K562 (cell line): Measurements from ENCODE around the gene KLF5. TPM values are rescaled to one million over a fixed set of nuclear protein-coding genes. Genes with fewer than 3 reads are reported as not detected.

Experiments
- CREBBP ChIP-seq: IDR thresholded peaks from one replicate; pipeline ENCODE4 v1.6.1; 2012; ENCODE audit warnings: low read depth, mild to moderate bottlenecking, control low read depth, inconsistent platforms, low read length
- MEF2A ChIP-seq: IDR thresholded peaks from 2 replicates; pipeline ENCODE4 v1.6.1; 2011; ENCODE audit warnings: low read depth, mild to moderate bottlenecking, low read length, moderate library complexity; ENCODE audit not compliant: control insufficient read depth
- SNRNP70 ChIP-seq: fragments of 200-400 bp; formaldehyde crosslinking; optimal IDR thresholded peaks from 2 replicates; pipeline ENCODE3; 2017; ENCODE audit warnings: low read depth, low read length
- TRIM28 ChIP-seq: fragments of 450-650 bp; IDR thresholded peaks from 2 replicates; pipeline ENCODE4 v1.6.1; 2017
- ZNF140 ChIP-seq: fragments of 250-450 bp; sonication (Bioruptor Pico); IDR thresholded peaks from 2 replicates; pipeline ENCODE4 v1.8.0; 2021; ENCODE audit warnings: moderate library complexity, mild to moderate bottlenecking, inconsistent platforms
- polyA plus RNA-seq, 8 experiments: library from polyadenylated mRNA; depleted of rRNA in 4 of 8; stranded (reverse) in 5 of 8; unstranded in 3 of 8; fragments of >200 nt; fragmentation: Nextera tagmentation in 2 of 8; fragmentation: Illumina TruSeq in 1 of 8; extraction: Ambion mirVana in 2 of 8; extraction: Trizol in 1 of 8; gene quantifications; 2 replicates each; pipeline versions ENCODE4 v1.2.1 to v1.2.3, GENCODE V29; 2011 to 2014; ENCODE audit warnings: inconsistent platforms in 1 of 8, missing spikeins in 1 of 8
- total RNA-seq, 7 experiments: library from RNA; depleted of rRNA in 6 of 7; stranded (reverse); fragments of >200 nt in 6 of 7; fragmentation: Illumina TruSeq in 2 of 7; extraction: Trizol in 2 of 7; gene quantifications; 2 replicates each; pipeline versions ENCODE4 v1.2.1 to v1.2.3, GENCODE V29; 2011 to 2021; ENCODE audit warnings: low replicate concordance in 1 of 7
- TF ChIP-seq, protein P1 (sequence below), 2 experiments: fragments of 450-650 bp in 1 of 2; sonication (generic) in 1 of 2; formaldehyde crosslinking in 1 of 2; IDR thresholded peaks in 1 of 2; conservative IDR thresholded peaks in 1 of 2; 2 replicates each; pipeline versions ENCODE4 v1.6.1 to v1.8.1; 2016 to 2023; ENCODE audit warnings: mild to moderate bottlenecking in 2 of 2, moderate library complexity in 2 of 2, inconsistent platforms in 1 of 2, missing genetic modification reagents in 1 of 2
- TF ChIP-seq, protein P2 (sequence below): sonication (generic); formaldehyde crosslinking; IDR thresholded peaks from 2 replicates; pipeline ENCODE4 v1.9.0; 2022; ENCODE audit warnings: mild to moderate bottlenecking, missing genetic modification reagents
- TF ChIP-seq, protein P3 (sequence below): fragments of 450-650 bp; formaldehyde crosslinking; IDR thresholded peaks from 2 replicates; pipeline ENCODE4 v1.4.0; 2022; ENCODE audit warnings: mild to moderate bottlenecking, moderate library complexity

KLF5 gene
- total and polyA plus RNA-seq, 9 of the 15 experiments (the other 6 are each of a cell fraction or from before 2014, with no cell fraction given): 0.17 to 1.0 (median 0.36) TPM

DNA sequence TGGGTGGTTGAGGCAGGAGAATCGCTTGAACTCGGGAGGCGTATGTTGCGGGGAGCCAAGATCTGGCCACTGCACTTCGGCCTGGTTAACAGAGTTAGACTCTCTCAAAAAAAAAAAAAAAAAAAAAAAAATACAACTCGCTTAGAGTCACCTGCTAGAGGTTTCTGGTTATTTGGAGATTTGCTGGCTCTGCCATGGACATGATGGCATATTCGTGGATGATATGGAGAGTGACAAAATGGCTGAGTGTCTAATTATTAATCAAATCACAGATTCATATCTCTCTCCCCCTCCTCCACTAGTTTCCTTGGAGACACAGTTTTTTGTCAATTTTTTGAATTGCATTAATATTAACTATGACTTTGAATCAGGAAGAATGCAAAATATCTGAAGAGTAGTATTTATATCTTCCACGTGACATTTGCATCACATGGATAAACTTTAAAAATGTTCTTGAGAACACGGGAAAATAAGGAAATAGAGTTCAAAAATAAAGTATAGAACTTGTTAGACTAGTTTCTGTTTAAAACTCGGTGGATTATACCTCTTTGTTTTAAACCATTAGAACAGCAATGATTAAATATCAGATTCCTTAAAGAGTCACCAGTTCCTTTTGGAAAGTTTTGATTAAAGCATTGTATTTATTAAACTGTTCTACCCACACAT lies 47.8 kb downstream of the KLF5 start (continued):
- TF ChIP-seq, protein P1, sequence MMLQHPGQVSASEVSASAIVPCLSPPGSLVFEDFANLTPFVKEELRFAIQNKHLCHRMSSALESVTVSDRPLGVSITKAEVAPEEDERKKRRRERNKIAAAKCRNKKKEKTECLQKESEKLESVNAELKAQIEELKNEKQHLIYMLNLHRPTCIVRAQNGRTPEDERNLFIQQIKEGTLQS (IDR thresholded peaks at IDR 0.05): no peak
- TF ChIP-seq, protein P1 (CRISPR knock-in tag; conservative IDR thresholded peaks at IDR 0.05): no peak
- no peak for TF ChIP-seq TRIM28
- no peak for TF ChIP-seq CREBBP
- no peak for TF ChIP-seq ZNF140 (CRISPR knock-in tag)
- no peak for TF ChIP-seq SNRNP70
- TF ChIP-seq, protein P2, sequence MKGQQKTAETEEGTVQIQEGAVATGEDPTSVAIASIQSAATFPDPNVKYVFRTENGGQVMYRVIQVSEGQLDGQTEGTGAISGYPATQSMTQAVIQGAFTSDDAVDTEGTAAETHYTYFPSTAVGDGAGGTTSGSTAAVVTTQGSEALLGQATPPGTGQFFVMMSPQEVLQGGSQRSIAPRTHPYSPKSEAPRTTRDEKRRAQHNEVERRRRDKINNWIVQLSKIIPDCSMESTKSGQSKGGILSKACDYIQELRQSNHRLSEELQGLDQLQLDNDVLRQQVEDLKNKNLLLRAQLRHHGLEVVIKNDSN (CRISPR knock-in tag): no peak
- TF ChIP-seq, protein P3, sequence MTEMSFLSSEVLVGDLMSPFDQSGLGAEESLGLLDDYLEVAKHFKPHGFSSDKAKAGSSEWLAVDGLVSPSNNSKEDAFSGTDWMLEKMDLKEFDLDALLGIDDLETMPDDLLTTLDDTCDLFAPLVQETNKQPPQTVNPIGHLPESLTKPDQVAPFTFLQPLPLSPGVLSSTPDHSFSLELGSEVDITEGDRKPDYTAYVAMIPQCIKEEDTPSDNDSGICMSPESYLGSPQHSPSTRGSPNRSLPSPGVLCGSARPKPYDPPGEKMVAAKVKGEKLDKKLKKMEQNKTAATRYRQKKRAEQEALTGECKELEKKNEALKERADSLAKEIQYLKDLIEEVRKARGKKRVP (CRISPR knock-in tag): no peak
- TF ChIP-seq MEF2A: no peak
